Ishikawa (cell line): ENCODE measurements around the gene ARNT2.

ENCODE experiments used
- RAD21 ChIP-seq: IDR thresholded peaks from 2 replicates; pipeline ENCODE4 v1.6.1; 2012; ENCODE audit warnings: low read depth
- TCF12 ChIP-seq: IDR thresholded peaks from 2 replicates; pipeline ENCODE4 v1.6.1; 2012; ENCODE audit warnings: low read depth
- YY1 ChIP-seq: IDR thresholded peaks from 2 replicates; pipeline ENCODE4 v1.6.1; 2012; ENCODE audit warnings: low read depth

DNA sequence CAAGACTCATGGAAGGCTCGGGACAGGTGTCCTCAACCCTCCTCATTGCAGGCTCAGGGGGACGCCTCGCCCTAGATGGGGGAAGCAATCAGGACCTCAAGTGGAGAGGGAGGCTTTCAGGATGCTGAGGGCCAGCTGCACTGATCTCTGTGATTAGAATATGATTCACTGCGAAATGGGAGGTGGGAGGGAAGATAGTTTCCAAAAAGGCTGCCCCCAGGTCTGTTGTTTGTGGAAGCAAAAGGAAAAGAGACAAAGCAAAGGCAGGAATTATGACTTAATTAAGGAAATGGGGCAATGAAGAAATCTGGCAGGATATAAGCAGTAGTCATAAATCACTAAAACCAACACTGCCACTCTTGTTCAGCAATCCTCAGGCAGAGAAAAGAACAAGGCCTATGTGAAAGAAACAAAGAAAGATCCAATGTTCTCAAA is 205.3 kb downstream of the ARNT2 start:
- no peak for TF ChIP-seq TCF12
- TF ChIP-seq RAD21, result no peak
- TF ChIP-seq YY1, result no peak
